NB4 (cell line): ENCODE results near the gene RPP38.

ENCODE experiments used
- MYC ChIP-seq: IDR thresholded peaks from 2 replicates; pipeline ENCODE4 v1.6.1; 2011; ENCODE audit warnings: low read depth, low read length
- POLR2A ChIP-seq: IDR thresholded peaks from 2 replicates; pipeline ENCODE4 v1.6.1; 2011; ENCODE audit warnings: mild to moderate bottlenecking; ENCODE audit not compliant: insufficient read length; ENCODE audit errors: extremely low read depth
- TF ChIP-seq, protein P1 (sequence below): IDR thresholded peaks from one replicate; pipeline ENCODE4 v1.5.1; 2012; ENCODE audit warnings: low read depth, low read length

DNA sequence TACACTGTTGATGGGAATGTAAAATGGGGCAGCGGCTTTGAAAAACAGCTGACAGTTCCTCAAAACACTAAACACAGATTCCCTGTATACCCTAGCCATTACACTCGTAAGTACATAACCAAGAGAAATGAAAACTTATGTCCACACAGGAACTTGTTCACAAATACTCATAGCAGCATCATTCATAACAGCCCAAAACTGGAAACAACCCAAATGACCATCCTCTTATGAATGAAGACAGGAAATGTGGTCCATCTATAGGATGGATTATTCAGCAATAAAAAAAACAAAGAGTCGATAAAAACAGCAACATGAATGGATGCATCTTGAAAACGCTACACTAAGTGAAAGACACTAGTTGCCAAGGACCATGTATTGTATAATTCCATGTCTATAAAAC is 47.6 kb downstream of the RPP38 start:
- TF ChIP-seq, protein P1, sequence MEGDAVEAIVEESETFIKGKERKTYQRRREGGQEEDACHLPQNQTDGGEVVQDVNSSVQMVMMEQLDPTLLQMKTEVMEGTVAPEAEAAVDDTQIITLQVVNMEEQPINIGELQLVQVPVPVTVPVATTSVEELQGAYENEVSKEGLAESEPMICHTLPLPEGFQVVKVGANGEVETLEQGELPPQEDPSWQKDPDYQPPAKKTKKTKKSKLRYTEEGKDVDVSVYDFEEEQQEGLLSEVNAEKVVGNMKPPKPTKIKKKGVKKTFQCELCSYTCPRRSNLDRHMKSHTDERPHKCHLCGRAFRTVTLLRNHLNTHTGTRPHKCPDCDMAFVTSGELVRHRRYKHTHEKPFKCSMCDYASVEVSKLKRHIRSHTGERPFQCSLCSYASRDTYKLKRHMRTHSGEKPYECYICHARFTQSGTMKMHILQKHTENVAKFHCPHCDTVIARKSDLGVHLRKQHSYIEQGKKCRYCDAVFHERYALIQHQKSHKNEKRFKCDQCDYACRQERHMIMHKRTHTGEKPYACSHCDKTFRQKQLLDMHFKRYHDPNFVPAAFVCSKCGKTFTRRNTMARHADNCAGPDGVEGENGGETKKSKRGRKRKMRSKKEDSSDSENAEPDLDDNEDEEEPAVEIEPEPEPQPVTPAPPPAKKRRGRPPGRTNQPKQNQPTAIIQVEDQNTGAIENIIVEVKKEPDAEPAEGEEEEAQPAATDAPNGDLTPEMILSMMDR: no peak
- TF ChIP-seq POLR2A (no peak), MYC (no peak)
